ENCODE results near the gene ZNF823.
"Not testable (repeated sequence)": the region's sequence is repeated elsewhere in the genome, so short reads cannot be mapped to it uniquely, and the experiment has no call there.

The ZNF823 gene

DNA sequence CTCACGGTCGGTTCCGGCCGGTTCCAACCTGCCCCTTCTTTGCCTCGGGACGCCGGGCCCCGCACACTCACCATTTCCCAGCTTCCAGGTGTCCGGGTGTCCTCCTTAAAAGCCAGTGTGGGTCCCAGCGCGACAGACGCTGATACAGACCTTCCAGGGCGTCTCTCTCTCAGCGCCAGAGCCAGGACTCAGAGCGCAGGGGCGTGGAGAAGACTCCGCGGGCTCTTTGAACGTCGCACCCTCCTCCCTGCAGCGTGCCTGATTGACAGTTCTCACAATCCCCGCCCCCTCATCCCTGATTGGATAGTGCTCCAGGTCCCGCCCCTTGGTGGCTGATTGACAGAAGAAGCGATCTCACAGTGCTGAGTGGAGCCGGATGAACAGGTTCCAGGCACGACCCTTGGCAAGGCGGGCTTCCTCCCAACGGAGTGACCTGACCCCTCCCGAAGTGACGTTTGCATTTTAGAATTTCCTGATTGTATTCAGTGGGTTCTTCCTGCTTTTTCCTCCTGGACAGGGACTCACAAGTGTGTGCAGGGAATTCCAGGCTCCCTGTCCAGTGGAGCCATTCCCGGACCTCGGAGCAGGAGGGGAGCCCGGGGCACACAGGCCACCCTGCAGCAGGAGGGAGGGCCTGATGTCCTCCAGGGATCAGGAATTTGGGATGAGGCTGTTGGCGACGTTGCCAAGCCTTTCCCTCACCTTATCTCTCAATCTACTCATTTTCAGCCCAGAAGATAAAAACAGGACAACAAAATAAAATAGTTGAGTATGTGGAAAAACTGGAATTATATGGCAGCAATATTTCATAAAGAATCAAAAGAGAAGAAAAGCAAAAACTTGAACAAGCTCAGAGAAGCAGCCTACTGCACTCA, at the start of gene ZNF823:
TSS of gene ZNF823 (minus strand) at position 201 of the 875 bp plus-strand sequence. CDS start at position 74, 127 bp downstream.
- TF ChIP-seq, protein P1, sequence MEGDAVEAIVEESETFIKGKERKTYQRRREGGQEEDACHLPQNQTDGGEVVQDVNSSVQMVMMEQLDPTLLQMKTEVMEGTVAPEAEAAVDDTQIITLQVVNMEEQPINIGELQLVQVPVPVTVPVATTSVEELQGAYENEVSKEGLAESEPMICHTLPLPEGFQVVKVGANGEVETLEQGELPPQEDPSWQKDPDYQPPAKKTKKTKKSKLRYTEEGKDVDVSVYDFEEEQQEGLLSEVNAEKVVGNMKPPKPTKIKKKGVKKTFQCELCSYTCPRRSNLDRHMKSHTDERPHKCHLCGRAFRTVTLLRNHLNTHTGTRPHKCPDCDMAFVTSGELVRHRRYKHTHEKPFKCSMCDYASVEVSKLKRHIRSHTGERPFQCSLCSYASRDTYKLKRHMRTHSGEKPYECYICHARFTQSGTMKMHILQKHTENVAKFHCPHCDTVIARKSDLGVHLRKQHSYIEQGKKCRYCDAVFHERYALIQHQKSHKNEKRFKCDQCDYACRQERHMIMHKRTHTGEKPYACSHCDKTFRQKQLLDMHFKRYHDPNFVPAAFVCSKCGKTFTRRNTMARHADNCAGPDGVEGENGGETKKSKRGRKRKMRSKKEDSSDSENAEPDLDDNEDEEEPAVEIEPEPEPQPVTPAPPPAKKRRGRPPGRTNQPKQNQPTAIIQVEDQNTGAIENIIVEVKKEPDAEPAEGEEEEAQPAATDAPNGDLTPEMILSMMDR (IDR thresholded peaks at IDR 0.05; ENCODE audit: low read depth, low read length), result no peak
- H3K4me3 ChIP-seq (ENCODE audit: low read depth, low read length), result peak within 1 kb of the TSS; percentile 94

DNA sequence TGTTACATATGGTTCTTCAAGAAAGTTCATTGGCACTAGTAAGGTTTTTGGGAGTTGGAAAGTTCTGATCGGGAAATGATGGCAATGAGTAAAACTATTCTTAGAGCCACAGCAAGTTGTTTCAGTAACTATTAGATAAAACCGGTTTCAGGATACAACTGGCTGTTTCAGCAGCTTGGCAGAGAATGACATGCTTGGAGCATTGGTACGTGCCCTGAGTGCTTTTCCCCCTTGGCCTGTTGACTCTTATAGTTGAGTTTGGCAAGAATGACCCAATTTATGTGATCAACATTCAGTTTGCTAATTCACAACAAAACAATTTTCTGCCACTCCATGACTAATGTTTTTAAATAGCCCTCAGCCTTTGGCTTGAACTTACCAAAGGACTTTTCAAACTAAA, 48.8 kb upstream of the ZNF823 start:
- TF ChIP-seq, protein P1 (IDR thresholded peaks at IDR 0.05; ENCODE audit: low read depth, low read length), result no peak

DNA sequence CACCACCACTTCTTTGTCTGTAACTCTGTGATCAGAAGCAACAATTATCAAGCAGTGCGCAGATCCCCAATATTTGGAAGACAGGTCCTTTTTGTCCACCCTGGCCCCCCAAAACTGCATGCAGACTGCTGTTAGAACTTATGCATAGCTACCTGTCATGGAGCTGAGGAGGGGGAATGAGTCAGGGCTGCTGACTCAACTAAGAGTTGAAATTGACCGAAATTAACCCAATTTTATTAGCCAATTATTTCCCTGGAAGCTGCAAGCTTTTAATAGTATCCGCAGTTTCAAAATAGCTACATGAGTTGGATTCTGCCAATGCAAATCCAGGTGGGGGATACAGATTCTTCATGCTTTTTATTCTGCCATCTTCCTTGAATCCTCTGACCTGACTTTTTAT, 45.6 kb upstream of the ZNF823 start:
- TF ChIP-seq, protein P1 (IDR thresholded peaks at IDR 0.05; ENCODE audit: low read depth, low read length), result no peak
- no peak overlapping the region for H3K4me3 ChIP-seq (ENCODE audit: low read depth, low read length)

More for the DNA sequence above, 48.8 kb upstream of the ZNF823 start:
- H3K4me3 ChIP-seq (ENCODE audit: low read depth, low read length), result no peak overlapping the region

DNA sequence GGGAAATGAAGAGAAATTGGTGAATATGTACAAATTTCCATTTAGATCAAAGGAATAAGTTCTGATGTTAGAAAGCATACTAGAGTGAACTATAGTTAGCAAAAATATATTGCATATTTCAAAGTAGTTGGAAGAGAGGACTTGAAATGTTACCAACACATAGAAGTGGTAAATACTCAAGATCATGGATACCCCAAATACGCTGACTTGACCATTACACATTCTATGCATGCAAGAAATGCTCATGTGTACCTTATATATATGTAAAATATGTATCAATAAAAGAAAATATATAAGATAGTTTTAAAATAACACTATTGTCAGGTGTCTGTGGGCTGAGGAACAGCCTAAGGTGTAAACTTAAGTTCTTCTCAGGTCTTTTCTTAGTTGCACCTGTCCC, 45.0 kb upstream of the ZNF823 start:
- H3K4me3 ChIP-seq (ENCODE audit: low read depth, low read length), result no peak overlapping the region
- TF ChIP-seq, protein P1 (IDR thresholded peaks at IDR 0.05; ENCODE audit: low read depth, low read length), result no peak

DNA sequence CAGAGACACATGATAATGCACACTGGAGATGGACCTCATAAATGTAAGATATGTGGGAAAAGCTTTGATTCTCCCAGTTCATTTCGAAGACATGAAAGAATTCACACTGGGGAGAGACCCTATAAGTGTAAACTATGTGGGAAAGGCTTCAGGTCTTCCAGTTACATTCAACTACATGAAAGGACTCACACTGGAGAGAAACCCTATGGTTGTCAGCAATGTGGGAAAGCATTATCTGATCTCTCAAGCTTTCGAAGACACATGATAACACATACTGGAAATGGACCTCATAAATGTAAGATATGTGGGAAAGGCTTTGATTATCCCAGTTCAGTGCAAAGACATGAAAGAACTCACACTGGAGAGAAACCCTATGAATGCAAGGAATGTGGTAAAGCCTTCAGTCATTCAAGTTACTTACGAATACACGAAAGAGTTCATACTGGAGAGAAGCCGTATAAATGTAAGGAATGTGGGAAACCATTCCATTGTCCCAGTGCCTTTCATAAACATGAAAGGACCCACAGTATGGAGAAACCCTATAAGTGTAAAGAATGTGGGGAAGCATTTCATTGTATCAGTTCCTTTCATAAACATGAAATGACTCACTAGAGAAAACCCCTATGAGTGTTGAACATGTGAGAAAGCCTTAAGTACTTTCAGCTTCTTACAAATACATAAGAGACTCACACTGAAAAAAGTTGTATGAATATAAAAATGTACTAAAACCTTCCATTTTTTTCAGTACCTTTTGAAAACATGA, 42.7 kb upstream of the ZNF823 start:
- no peak overlapping the region for H3K4me3 ChIP-seq (ENCODE audit: low read depth, low read length)
- TF ChIP-seq, protein P1 (IDR thresholded peaks at IDR 0.05; ENCODE audit: low read depth, low read length), result no peak

DNA sequence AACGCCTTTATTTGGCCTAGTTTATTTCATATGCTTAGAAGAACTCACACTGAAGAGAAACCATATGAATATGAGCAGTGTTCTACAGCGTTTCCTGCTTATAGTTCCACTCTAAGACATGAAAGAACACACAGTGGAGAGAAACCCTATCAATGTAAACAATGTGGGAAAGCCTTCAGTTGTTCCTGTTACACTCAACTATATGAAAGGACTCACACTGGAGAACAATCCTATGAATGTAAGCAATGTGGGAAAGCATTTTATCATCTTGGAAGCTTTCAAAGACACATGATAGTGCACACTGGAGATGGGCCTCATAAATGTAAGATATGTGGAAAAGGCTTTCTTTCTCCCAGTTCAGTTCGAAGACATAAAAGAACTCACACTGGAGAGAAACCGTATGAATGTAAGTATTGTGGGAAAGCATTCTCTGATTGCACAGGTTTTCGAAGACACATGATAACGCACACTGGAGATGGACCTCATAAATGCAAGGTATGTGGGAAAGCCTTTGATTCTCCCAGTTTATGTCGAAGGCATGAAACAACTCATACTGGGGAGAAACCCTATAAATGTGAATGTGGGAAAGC, 41.8 kb upstream of the ZNF823 start:
- TF ChIP-seq, protein P1 (IDR thresholded peaks at IDR 0.05; ENCODE audit: low read depth, low read length), result no peak
- H3K4me3 ChIP-seq (ENCODE audit: low read depth, low read length), result no peak overlapping the region

DNA sequence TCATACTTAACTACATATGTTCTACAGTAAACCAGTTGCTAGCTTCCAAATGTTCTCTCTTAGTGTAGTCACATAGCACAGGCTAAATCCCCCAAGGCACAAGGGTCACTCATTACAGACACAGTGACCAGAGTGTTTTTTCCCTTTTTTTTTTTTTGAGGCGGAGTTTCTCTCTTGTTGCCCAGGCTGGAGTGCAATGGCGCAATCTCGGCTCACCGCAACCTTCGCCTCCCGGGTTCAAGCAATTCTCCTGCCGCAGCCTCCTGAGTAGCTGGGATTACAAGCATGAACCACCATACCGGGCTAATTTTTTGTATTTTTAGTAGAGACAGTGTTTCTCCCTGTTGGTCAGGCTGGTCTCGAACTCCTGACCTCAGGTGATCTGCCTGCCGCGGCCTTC, 37.9 kb upstream of the ZNF823 start:
- not testable (repeated sequence) for H3K4me3 ChIP-seq (ENCODE audit: low read depth, low read length)

DNA sequence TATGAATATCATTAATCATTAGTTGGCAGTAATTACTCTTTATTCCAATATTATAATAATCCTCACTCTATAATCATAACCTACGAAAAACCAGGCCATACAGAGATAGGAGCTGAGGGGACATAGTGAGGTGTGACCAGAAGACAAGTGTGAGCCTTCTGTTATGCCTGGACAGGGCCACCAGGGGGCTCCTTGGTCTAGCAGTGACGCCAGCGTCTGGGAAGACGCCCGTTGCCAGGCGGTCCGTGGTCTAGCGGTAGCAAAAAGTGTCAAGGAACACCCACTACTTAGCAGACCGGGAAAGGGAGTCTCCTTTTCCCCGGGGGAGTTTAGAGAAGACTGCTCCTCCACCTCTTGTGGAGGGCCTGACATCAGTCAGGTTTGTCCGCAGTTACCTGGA, 32.8 kb upstream of the ZNF823 start:
- H3K4me3 ChIP-seq (ENCODE audit: low read depth, low read length), result not testable (repeated sequence)

Measured in WI38 (cell line).